H4 (cell line): ENCODE results near the gene DCAF12. TPM values are rescaled to one million over a fixed set of nuclear protein-coding genes. Genes with fewer than 3 reads are reported as not detected.
"Not testable (repeated sequence)": the region's sequence is repeated elsewhere in the genome, so short reads cannot be mapped to it uniquely, and the experiment has no call there.

ENCODE experiments used
- DNase-seq: peaks from one replicate; pipeline ENCODE4 v3.0.0-alpha.2; 2015; ENCODE audit warnings: low spot score
- total RNA-seq: library from RNA; depleted of rRNA; stranded (reverse); fragments of >200 nt; shearing (Covaris generic); gene quantifications from 2 replicates; pipeline ENCODE4 v1.2.3, GENCODE V29; 2014; rRNA removed

DCAF12 gene
- 30.2 and 38.8 TPM in 2 replicates for total RNA-seq

DNA sequence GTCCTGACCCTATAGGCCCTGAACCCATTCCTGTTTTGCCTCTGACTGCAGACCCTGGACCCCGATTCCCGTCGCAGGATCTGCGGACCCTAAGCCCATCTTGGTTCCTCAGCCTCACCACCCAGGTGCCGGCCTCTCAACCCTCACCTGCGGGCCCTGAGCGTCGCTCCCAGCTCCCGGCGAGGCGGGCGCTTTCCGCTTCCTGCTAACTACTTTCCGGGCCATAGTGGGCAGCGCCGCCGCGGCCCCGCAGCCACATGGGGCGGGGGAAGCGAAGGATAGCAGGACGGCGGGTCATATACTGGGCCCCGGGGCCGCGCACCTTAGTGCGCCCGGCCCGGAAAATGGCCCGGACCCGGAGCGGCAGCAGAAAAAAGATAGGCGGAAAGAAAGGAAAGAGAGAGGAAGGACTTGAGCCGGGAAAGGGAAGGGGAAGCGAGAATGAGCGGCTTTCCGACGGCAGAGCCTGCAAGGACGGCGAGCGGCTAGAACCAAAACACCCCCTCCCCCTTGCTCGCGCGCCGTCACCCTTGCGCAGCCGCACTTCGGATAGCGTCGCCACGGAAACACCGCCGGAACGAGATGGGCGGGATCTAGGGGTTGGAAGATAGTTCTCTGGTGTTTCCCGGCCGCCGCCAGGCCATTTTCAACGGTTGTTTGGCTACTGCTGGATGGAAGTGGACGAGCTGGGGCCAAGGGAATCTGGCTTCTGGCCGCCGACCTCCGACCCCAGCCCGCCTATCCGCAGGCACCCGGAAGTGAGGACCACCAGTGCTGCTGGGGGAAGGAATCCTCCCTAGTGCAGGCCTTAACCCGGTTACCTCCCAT, at the start of gene DCAF12:
Gene DCAF12 (minus strand): TSS at position 492 of the 828 bp plus-strand sequence. CDS start 267 bp downstream, at position 225.
- peak; percentile 95 for DNase-seq

DNA sequence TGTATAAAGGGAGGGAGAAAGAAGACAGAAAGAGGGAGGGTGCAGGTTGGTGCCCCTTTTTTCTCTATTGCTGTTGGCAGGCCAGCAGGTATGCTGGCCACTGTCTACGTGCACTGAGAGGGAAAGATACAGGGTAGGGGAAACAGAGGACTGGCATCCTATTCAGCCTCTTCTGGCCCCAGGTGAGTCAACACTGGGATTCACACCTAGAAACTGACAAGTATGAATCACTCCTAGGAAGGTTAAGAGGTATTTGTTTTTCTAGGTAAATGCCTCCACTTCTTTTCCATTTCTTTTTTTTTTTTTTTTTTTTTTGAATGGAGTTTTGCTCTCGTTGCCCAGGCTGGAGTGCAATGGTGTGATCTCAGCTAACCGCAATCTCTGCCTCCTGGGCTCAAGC, 49.6 kb upstream of the DCAF12 start:
- no peak for DNase-seq

- DNase-seq = no peak
These were observed 45.4 kb upstream of the DCAF12 start for GRCh38 chr9:34171753-34172535.

GRCh38 chr9:34170237-34170991, 43.9 kb upstream of the DCAF12 start:
- no peak for DNase-seq

DNA sequence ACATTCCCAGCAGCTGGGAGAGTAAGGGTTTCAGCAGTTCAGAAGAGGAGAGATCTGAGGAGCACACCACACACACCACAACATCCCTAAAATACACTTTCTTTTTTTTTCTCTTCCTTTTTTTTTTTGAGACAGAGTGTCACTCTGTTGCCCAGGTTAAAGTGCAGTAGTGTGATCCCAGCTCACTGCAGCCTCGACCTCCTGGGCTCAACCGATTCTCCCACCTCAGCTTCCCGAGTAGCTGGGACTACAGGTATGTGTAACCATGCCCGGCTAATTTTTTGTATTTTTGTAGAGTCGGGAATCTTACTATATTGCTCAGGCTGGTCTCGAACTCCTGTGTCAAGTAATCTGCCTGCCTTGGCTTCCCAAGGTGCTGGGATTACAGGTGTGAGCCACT, 42.6 kb upstream of the DCAF12 start:
- no peak for DNase-seq

GRCh38 chr9:34163434-34163833, 36.9 kb upstream of the DCAF12 start:
- DNase-seq = no peak

DNA sequence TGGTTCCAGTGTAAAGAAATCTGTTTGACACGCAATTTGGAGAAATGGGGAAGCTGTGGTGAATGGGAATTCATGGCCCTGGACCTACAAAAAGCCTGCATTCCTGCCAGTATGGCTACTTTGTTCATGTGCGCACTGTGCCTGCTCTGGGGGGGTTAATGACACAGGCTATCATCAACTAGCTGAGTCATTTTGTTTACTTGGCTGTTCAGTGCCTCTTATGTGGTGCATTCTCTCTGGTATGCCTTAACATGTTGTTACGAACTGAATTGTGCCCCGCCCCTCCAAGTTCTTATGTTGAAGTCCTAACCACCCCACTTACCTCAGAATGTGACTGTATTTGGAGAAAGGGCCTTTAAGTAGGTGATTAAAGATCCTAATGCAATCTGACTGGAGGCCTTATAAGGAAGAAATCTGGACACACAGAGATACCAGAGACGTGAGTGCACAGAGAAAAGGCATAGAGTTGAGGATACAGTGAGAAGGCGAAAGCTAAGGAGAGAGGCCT, 31.9 kb upstream of the DCAF12 start:
- DNase-seq = peak; percentile 99

GRCh38 chr9:34157898-34158297, 31.4 kb upstream of the DCAF12 start:
- DNase-seq = no peak

- DNase-seq = no peak
These were observed 30.8 kb upstream of the DCAF12 start for GRCh38 chr9:34157318-34157717.

DNA sequence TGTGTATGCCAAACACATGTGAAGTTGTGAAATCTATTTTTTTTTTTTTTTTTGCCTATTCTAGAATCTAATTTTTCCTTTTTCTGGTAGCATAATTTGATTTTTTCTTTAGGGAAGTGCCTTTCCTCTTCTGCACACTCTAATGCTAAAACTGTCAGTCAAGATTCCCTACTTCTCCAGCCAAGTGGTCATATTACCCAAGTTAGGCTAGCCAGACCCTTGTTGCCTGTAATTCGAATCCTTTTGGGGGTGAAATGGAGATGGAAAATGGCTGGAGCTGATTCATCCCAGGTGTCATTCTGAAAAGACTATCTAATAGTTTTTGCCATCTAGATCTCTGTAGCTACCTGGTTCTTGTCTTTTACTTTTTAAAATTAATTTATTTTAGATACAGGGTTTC, 27.6 kb upstream of the DCAF12 start:
- DNase-seq = no peak

- no peak for DNase-seq
These were observed 24.9 kb upstream of the DCAF12 start for GRCh38 chr9:34151398-34151797.

DNA sequence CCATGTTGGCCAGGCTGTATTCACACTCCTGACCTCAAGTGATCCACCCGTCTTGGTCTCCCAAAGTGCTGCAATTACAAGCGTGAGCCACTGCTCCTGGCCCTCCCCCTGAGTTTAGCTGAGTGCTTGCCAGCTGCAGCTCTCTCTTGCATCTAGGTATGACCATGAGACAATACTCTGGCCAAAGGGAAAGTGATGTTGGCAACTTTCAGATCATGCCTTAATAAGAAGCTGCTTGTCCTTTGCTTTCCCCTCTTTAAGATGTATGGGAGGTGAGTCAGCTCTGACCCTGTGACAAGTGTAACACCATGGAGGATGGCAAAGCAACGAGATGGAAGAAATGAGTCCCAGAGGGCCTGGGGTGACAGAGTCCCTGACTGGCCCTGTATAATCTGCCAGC, 18.7 kb upstream of the DCAF12 start:
- peak; percentile 36 for DNase-seq

GRCh38 chr9:34143116-34143515, 16.6 kb upstream of the DCAF12 start:
- DNase-seq = no peak

GRCh38 chr9:34140853-34141252, 14.4 kb upstream of the DCAF12 start:
- no peak for DNase-seq

DNA sequence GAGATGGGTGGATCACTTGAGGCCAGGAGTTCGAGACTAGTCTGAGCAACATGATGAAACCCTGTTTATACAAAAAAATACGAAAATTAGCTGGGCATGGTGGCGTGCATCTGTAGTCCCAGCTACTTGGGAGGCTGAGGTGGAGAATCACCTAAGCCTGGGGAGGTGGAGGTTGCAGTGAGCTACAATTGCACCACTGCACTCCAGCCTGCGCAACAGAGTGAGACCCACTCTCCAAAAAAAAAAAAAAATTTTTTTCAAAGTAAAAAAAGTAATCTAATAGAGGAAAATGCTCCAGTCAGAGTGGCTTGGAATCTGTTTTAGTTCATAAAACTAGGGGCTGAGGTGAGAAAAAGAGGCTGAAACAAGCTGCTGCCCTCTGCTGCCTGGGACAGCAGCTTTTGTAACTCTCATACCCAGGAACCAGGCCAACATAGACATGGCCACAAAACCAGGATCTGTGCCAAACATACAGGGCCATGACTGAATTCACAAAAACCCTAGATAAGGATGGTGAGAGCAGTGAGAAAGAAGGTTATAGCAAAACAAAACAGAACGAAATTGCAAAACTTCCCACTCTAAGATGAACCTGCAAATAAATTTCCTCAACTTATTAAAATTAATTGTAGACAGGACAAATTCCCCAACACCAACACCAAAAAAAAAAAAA, 13.1 kb upstream of the DCAF12 start:
- peak; percentile 95 for DNase-seq

DNA sequence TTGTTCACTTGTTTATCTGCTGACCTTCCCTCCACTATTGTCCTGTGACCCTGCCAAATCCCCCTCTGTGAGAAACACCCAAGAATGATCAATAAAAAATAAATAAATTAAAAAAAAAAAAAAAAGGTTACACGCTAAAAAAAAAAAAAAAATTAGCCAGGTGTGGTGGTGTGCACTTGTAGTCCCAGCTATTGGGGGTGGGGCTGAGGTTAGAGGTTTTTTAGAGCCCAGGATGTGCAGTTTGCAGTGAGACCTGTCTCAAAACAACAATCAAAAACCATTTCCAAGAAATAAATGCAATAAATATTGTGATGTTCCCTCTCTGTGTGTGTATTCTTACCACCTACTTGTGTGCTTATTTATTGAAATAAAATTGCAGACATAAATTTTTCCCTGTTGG, 12.1 kb upstream of the DCAF12 start:
- DNase-seq = not testable (repeated sequence)

DNA sequence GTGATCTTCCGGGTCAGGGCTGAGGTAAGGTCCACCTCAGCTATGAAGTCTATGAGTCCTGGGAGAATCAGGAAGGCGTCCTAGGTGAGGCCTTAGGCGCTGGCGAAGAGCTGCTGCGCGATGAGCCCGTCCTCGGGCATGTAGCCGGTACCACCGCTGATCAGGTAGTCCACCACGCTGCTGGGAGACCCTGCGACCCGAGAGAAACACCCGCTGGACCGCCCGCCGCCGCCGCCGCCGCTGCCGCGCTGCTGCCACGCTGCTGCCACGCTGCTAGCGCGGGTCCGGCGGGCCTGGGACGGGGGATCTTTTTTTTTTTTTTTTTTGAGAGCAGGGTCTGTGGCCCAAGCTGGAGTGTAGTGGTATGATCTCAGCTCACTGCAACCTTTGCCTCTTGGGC, 8.0 kb upstream of the DCAF12 start:
- DNase-seq = no peak

GRCh38 chr9:34133436-34133949, 7.0 kb upstream of the DCAF12 start:
- no peak for DNase-seq

- no peak for DNase-seq
These were observed 5.1 kb upstream of the DCAF12 start for GRCh38 chr9:34131571-34131970.

GRCh38 chr9:34127035-34127948, 794 bp upstream of the DCAF12 start:
- no peak for DNase-seq
